Prostate gland (tissue), 2 donors: ENCODE measurements around the gene POLK.

Source experiments
- POLR2A ChIP-seq: fragments of 450-650 bp; IDR thresholded peaks from one replicate; pipeline ENCODE4 v1.6.1; 2016; ENCODE audit warnings: antibody characterized with exemption, mild to moderate bottlenecking
- TF ChIP-seq, protein P1 (sequence below), 4 experiments: fragments of 200-600 bp in 2 of 4; fragments of 450-650 bp in 2 of 4; sonication (generic) in 2 of 4; IDR thresholded peaks; 1 replicate in 3 of 4; 2 replicates in 1 of 4; pipeline ENCODE4 v1.5.1; 2016 to 2019; ENCODE audit warnings: antibody characterized with exemption in 4 of 4, mild to moderate bottlenecking in 2 of 4, moderate library complexity in 2 of 4

DNA sequence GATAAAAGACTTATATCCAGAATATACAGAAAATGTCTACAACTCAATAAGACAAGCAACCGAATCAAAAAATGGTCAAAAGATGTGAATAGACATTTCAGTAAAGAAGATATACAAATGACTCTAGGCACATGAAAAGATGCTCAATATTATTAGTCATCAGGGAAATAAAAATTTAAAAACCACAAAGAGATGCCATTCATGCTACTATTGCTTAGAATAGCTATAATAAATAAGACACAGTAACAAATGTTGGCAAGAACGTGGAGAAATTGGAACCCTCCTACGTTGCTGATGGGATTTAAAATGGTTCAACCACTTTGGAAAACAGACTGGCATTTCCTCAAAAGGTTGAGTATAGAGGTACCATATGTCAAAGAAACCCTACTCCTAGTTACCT, 39.8 kb downstream of the POLK start:
- TF ChIP-seq, protein P1, sequence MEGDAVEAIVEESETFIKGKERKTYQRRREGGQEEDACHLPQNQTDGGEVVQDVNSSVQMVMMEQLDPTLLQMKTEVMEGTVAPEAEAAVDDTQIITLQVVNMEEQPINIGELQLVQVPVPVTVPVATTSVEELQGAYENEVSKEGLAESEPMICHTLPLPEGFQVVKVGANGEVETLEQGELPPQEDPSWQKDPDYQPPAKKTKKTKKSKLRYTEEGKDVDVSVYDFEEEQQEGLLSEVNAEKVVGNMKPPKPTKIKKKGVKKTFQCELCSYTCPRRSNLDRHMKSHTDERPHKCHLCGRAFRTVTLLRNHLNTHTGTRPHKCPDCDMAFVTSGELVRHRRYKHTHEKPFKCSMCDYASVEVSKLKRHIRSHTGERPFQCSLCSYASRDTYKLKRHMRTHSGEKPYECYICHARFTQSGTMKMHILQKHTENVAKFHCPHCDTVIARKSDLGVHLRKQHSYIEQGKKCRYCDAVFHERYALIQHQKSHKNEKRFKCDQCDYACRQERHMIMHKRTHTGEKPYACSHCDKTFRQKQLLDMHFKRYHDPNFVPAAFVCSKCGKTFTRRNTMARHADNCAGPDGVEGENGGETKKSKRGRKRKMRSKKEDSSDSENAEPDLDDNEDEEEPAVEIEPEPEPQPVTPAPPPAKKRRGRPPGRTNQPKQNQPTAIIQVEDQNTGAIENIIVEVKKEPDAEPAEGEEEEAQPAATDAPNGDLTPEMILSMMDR (IDR thresholded peaks at IDR 0.05) = no peak
- TF ChIP-seq POLR2A = no peak
